Neural cell (in vitro differentiated cells): ENCODE results near the gene VAV2.

ENCODE experiments used
- EP300 ChIP-seq: fragments of 450-650 bp; conservative IDR thresholded peaks from 2 replicates; pipeline ENCODE4 v1.6.1; 2014; ENCODE audit warnings: antibody characterized with exemption, mild to moderate bottlenecking, moderate library complexity; ENCODE audit not compliant: poor library complexity, severe bottlenecking
- EZH2 ChIP-seq: fragments of 200-600, 300-800 bp; shearing (Covaris generic), sonication (generic); IDR thresholded peaks from 2 replicates; pipeline ENCODE4 v1.6.1; 2014; ENCODE audit warnings: antibody characterized with exemption, low read length, borderline replicate concordance, mild to moderate bottlenecking; ENCODE audit not compliant: insufficient read depth, poor library complexity, severe bottlenecking
- POLR2AphosphoS5 ChIP-seq: IDR thresholded peaks from 2 replicates; pipeline ENCODE4 v1.6.1; 2012
- RAD21 ChIP-seq: fragments of 450-650 bp; conservative IDR thresholded peaks from 2 replicates; pipeline ENCODE4 v1.6.1; 2014; ENCODE audit warnings: antibody characterized with exemption, mild to moderate bottlenecking, moderate library complexity
- SMC3 ChIP-seq: fragments of 450-650 bp; conservative IDR thresholded peaks from 2 replicates; pipeline ENCODE4 v1.6.1; 2014; ENCODE audit warnings: antibody characterized with exemption, mild to moderate bottlenecking, moderate library complexity; ENCODE audit not compliant: poor library complexity
- TAF1 ChIP-seq: IDR thresholded peaks from 2 replicates; pipeline ENCODE4 v1.6.1; 2012; ENCODE audit warnings: low read depth
- TF ChIP-seq, protein P1 (sequence below): fragments of 450-650 bp; IDR thresholded peaks from 2 replicates; pipeline ENCODE4 v1.5.1; 2014; ENCODE audit warnings: antibody characterized with exemption, mild to moderate bottlenecking, moderate library complexity; ENCODE audit not compliant: poor library complexity, severe bottlenecking
- TF ChIP-seq, protein P2 (sequence below): IDR thresholded peaks from 2 replicates; pipeline ENCODE4 v1.6.1; 2012; ENCODE audit warnings: borderline replicate concordance

DNA sequence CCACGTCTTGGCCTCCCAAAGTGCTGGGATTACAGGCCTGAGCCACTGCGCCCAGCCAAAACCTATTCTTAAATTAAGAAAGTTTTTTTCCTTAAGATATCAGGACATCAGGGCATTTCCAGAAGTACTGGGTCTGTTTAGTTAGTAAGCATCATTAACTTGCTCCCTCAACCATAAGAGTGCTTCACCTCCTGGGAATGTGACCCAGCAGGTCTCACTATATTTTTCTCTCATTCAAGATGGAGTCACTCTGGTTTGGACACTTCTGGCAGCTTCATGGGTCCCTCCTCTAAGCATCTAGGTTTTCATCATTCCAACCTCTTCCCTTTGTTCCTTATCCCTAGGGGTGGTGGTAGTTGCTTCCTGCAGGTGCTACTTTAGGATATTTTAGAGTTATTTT is 22.8 kb upstream of the VAV2 start:
- TF ChIP-seq, protein P1, sequence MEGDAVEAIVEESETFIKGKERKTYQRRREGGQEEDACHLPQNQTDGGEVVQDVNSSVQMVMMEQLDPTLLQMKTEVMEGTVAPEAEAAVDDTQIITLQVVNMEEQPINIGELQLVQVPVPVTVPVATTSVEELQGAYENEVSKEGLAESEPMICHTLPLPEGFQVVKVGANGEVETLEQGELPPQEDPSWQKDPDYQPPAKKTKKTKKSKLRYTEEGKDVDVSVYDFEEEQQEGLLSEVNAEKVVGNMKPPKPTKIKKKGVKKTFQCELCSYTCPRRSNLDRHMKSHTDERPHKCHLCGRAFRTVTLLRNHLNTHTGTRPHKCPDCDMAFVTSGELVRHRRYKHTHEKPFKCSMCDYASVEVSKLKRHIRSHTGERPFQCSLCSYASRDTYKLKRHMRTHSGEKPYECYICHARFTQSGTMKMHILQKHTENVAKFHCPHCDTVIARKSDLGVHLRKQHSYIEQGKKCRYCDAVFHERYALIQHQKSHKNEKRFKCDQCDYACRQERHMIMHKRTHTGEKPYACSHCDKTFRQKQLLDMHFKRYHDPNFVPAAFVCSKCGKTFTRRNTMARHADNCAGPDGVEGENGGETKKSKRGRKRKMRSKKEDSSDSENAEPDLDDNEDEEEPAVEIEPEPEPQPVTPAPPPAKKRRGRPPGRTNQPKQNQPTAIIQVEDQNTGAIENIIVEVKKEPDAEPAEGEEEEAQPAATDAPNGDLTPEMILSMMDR = no peak
- no peak for TF ChIP-seq EZH2
- no peak for TF ChIP-seq TAF1
- no peak for TF ChIP-seq POLR2AphosphoS5
- TF ChIP-seq RAD21 = no peak
- TF ChIP-seq, protein P2, sequence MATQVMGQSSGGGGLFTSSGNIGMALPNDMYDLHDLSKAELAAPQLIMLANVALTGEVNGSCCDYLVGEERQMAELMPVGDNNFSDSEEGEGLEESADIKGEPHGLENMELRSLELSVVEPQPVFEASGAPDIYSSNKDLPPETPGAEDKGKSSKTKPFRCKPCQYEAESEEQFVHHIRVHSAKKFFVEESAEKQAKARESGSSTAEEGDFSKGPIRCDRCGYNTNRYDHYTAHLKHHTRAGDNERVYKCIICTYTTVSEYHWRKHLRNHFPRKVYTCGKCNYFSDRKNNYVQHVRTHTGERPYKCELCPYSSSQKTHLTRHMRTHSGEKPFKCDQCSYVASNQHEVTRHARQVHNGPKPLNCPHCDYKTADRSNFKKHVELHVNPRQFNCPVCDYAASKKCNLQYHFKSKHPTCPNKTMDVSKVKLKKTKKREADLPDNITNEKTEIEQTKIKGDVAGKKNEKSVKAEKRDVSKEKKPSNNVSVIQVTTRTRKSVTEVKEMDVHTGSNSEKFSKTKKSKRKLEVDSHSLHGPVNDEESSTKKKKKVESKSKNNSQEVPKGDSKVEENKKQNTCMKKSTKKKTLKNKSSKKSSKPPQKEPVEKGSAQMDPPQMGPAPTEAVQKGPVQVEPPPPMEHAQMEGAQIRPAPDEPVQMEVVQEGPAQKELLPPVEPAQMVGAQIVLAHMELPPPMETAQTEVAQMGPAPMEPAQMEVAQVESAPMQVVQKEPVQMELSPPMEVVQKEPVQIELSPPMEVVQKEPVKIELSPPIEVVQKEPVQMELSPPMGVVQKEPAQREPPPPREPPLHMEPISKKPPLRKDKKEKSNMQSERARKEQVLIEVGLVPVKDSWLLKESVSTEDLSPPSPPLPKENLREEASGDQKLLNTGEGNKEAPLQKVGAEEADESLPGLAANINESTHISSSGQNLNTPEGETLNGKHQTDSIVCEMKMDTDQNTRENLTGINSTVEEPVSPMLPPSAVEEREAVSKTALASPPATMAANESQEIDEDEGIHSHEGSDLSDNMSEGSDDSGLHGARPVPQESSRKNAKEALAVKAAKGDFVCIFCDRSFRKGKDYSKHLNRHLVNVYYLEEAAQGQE = no peak
- no peak for TF ChIP-seq EP300
- no peak for TF ChIP-seq SMC3
